ENCODE measurements around the gene KRT84.

Gene KRT84, protein sequence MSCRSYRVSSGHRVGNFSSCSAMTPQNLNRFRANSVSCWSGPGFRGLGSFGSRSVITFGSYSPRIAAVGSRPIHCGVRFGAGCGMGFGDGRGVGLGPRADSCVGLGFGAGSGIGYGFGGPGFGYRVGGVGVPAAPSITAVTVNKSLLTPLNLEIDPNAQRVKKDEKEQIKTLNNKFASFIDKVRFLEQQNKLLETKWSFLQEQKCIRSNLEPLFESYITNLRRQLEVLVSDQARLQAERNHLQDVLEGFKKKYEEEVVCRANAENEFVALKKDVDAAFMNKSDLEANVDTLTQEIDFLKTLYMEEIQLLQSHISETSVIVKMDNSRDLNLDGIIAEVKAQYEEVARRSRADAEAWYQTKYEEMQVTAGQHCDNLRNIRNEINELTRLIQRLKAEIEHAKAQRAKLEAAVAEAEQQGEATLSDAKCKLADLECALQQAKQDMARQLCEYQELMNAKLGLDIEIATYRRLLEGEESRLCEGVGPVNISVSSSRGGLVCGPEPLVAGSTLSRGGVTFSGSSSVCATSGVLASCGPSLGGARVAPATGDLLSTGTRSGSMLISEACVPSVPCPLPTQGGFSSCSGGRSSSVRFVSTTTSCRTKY

DNA sequence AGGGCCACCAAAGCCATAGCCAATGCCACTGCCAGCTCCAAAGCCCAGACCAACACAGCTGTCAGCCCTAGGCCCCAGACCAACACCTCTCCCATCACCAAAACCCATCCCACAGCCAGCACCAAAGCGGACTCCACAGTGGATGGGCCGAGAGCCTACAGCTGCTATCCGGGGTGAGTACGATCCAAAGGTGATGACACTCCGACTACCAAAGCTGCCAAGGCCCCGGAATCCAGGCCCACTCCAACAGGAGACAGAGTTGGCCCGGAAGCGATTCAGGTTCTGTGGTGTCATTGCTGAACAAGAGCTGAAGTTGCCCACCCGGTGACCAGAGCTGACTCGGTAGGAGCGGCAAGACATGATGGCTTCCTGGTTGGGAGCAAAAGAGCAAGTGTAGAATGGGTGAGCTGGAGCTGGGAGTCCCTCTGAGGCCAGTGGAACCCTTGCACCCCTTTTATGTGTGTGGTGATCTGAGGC, at the start of gene KRT84:
KRT84 (minus strand) TSS at position 427 of the 477 bp plus-strand sequence; CDS start at position 360, 67 bp downstream.
- no peak for DNase-seq

DNA sequence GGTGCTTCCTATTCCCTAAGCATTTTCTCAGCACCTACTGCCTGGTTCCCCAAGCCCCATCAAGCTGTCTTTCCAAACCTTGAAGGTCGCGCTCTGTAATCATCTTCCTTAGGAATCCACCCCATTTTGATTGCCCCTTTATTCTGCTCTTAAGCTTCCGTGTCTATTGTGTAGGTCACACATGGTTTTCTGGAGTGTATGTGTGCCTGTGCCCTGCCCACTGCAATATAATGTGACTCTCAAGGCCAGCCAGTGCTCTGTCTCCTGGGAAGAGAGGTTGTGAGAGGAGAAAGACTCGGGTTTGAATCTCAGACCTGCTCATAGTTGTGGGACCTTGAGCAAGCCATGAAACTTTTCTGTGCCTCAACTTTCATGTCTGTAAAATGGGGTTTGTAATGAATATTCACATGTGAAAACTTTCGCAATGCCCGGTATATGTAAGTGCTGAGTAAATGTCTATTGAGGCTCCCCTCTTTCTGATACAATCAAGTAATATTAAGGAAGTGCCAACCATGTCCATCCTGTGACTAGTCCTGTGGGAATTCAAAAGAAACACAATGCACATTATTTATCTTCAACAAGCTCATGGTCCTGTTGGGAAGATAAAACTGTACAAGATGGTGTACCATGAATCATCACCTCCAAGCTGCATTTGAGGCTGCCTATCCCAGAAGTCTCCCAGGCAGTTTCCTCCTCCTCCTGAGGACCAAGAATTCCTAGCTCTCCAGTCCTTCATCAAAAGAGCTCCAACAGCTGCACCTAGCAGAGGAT, 49.5 kb upstream of the KRT84 start:
- DNase-seq = no peak

DNA sequence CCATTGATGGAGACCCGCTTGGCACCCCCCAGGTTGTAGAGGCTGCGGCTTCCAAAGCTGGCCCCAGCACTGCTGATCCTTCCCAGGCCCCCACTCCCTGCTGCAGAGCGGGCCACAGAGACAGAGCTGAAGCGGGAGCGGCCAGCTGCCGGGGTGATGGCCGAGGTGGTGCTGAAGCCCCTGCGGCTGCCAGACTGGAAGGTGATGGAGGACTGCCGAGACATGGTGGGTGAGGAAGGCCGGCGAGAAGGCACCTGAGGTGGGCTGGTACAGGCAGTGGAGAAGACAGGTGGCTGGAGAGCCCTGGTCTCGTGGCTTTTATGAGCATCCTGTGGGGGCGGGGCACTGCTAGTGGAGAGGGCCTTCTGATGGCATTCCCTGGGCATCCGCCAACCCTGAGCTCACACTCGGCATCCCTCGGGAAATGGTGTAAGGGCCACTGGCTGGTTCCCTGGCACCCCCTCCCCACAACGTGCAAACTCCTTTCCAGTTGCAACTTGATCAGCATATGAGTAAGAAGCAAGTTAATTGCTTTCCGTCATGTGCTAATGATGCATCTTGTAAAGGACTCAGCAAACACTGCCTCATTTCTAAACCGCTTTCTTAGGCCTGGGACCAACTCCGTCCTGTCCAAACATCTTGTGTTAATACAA, 48.8 kb upstream of the KRT84 start, which contains the start of gene KRT75:
KRT75 (minus strand) TSS at position 291 of the 653 bp plus-strand sequence; CDS start at position 224, 67 bp downstream.
- no peak for DNase-seq

DNA sequence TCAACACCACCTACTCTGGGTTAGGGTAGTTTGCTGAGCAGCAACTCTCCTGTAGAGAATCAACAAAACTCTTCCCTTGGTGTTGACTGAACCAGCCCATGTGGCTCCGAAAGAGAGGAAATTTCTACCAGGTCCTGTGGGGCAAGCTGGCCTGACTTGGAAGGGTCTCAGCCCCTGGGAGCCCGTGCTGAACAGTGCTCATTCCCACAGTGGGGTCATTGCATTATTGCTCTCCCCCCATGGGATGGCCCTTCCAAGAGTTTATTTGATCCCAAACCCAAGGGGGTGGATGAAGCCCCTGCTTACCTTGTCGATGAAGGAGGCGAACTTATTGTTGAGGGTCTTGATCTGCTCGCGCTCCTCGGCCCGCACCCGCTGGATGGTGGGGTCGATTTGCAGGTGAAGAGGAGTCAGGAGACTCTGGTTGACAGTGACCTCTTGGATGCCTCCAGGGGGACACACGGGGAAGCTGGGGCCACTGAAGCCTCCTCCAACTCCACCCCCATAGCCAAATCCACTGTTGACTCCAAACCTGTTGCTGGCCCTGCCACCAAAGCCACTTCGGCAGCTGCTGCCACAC, 48.1 kb upstream of the KRT84 start:
- DNase-seq = no peak

DNA sequence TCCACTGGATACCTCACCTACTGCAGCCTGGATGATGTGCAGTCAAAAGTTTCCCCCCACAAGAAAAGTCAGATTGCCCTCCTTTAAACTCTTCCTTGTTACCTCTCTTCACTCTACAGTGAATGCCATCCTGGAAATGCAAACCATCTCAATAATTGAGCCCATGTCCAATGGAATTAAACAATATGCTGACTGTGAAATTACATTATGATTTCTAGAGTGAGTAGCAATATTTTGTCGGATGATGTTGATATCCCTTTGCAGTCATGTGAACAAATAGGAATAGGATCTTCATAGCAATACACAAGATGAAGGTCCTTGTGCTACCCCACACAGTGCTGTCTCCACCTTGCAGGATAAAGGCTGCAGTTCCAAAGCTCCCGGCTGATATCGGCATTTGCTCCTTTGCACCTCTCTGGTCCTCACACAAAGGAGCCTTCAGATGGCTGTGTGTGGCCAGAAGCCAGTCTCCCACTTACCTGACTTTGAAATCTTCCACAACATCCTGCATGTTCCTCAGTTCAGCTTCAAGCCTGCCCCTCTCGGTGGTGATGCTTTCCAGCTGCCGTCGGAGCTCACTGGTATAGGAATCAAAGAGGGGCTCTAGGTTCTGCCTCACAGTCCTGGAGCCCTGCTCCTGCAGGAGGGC, 47.2 kb upstream of the KRT84 start:
- DNase-seq = no peak

DNA sequence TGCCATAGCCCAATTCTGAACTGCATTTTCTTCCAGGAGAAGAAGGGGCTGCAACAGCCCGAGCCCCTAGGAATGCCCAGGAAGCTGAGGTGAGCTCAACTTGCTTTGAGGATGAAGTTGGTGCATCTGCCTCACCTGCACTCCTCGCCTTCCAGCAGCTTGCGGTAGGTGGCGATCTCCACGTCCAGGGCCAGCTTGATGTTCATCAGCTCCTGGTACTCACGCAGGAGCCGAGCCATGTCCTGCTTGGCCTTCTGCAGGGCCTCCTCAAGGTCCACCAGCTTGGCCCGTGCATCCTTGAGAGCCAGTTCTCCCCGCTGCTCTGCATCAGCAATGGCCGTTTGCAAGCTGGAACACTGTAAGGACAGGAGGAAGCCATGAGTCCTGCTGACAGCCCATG, 42.7 kb upstream of the KRT84 start:
- no peak for DNase-seq

DNA sequence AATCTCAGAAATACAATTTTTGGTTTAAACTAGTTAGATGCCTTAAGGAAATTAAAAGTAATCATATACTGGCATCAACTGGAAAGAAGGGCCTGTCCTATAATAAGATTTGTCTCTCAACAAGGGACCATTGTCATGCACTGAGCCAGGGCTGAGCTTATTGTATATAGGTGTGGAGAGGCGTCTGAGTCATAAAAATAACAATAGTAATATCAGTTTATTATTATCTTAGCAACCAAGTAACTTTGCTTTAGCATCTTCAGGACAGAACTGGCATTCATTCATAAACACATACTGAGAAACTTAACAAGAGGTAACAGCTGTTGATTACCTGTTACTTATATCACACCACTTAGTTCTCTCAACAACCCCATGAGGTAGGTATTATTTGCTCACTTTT, 41.6 kb upstream of the KRT84 start:
- DNase-seq = no peak

DNA sequence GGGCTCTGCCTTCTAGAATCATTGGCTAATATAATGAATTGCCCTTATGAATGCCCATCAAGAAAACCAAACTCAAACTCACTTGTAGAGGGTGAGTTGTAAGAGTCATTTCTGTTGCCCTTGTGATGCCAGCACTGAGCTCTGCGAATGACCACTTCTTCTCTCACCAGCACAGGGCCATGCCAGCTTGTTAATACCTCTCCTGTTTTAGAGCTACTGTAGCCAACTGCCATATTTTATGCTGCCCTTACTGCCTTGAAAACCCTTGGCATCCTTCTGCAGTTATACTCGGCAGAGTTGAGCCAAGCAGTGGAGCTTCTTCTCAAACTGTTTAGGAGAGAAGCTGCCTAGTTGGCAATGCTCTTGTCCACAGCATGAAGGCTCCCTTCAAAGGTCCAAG, 40.6 kb upstream of the KRT84 start:
- no peak for DNase-seq

DNA sequence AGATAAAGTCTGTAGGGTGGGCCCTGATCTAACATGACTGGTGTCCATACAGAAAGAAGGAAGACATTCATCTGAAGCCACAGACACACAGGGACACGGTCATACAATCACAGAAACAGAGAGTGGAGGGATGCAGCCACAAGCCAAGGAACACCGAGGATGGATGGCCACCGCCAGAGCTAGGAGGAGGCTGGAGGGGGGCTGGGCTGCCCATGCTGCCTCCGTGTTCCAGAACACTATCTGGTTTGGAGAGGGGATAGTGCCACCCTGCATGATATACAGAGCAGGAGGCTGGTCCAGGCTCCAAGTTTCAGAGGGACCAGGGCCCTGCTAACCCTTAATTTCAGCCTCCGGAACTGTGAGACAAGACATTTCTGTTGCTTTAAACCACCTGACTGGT, 40.0 kb upstream of the KRT84 start:
- no peak for DNase-seq

DNA sequence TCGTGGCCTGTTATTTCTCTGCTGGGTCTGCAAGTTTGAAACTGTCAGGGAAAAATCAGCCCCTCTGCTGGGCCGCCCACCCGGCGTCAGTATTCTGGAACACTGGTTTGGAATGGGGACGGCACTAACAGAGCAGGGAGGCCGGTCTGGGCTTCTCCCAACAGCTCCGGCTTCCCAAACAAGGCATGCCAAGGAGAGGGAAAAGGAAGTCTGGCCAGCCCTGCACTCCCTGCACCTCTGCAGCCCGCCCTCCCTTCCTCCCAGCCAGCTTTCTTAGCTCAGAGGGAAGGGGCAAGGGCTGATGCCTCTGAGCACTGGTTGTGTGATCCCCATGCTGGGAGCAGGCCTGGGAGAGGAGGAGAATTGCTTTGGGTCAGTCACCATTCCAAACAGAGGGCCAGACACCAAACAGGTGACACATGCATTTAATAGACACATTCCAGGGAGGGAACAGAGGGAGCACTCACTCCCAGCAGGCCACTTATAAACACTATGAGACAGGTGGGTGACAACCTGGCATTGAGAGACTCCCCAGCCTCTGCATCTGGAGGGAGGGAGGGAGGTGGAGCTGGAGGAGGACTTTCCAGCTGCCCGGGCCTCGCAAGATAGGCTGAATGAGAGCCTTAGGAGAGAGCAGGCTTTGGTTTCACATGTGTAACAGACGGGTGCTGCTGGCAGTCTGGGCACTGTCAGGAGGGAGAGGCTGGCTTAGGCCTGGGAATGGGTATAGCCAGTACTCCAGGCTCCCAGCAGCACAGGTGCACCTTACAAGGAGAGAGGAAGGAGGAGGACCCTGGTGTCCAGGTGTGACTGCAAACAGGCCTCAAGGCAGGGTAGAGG, 38.4 kb upstream of the KRT84 start:
- DNase-seq = no peak

DNA sequence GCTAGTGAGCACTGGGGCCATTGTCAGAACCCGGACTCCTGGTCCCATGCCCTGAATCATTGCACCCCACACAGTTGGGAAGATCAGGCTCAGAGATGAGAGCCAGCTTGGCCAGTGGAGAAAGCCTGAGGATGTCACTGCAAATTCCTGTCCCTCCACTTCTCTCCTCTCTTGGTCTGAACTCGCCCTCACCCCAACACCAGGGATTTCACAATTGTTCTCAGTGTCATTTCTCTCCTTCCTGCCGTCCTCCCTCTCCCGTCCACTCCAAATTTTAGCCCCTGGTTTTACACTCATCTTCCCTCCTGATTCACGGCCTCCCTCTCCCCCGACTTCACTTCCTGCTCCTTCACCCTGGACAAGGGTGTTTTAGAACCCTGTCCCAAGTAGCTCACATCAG, 37.6 kb upstream of the KRT84 start:
- no peak for DNase-seq

DNA sequence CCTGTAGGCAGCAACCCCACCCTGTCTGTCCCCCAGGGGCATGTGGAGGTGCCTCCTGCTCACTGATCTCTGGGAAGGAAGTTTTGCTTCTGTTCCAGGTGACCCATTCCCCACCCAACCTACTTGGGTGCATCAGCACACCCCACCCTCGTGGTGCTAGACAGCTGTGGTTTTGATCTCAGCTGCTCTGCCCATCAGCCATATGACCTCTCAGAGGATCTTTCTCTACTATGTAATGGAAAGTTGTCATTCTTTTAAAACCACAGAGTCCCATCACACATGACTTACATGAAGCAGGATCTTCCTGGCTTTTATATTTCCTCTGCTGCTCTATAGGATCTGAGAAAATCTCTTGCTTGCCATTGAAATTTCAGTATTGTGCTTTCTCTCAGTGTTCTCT, 34.2 kb upstream of the KRT84 start:
- DNase-seq = no peak

DNA sequence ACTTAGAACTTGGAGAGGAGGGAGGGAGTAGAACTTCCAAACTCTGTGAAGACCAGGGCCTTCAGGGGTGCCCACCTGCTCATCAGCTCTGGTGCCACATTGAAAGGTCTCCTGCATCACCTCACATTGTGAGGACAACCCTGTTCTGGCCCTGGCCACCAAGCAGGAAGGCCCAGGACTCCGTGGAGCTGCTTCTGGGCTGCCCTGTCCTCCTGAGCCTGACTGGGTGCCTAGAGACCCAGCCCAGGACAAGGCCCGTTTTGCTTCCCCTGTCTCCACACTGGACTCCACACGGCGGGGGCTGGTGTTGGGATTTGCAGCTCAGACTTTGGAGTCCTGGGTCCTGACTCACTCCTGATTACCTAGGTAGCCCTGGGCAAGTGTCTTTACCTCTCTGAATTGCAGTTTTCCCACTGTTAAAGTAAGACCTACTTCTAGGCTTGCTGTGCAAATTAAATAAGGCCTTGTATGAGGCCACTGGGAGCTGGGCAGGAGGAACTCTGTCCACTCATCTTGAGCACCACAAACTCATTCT, 33.2 kb upstream of the KRT84 start:
- DNase-seq = no peak

DNA sequence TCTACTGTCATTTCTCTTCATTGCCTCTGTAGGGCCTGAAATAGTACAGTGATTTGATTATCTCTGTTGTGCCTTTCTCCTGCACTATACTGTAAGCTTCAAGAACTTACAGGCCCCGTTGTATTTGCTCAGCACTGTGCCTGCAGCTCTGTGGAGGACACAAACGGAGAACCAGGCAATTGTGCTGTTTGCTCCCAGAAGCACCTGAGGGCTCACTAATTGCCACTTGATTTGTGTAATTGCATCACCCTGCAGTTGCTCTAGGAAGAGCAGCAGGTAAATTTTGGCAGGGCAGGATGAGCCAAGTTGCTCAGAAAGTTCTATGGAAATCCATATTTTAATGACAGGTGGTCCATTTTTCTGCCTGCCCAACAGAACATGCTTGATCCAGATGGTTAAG, 32.3 kb upstream of the KRT84 start:
- DNase-seq = no peak

DNA sequence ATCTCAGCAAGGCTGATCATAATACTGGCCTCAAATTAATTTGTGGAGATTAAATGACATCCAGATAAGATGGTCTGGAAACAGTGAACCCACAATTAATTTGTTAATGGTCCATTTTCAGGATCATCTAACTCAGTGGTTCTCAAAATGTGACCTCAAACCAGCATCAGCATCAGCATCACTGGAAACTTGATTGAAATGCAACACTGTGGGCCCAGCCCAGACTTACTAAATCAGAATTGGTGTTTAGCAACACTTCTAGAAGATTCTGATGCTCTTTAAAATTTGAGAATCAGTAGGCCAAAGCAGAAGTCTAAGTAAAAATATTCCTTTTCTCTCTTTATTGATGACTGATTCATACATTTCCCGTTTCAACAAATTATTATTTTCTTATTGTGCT, 31.3 kb upstream of the KRT84 start:
- DNase-seq = no peak

DNA sequence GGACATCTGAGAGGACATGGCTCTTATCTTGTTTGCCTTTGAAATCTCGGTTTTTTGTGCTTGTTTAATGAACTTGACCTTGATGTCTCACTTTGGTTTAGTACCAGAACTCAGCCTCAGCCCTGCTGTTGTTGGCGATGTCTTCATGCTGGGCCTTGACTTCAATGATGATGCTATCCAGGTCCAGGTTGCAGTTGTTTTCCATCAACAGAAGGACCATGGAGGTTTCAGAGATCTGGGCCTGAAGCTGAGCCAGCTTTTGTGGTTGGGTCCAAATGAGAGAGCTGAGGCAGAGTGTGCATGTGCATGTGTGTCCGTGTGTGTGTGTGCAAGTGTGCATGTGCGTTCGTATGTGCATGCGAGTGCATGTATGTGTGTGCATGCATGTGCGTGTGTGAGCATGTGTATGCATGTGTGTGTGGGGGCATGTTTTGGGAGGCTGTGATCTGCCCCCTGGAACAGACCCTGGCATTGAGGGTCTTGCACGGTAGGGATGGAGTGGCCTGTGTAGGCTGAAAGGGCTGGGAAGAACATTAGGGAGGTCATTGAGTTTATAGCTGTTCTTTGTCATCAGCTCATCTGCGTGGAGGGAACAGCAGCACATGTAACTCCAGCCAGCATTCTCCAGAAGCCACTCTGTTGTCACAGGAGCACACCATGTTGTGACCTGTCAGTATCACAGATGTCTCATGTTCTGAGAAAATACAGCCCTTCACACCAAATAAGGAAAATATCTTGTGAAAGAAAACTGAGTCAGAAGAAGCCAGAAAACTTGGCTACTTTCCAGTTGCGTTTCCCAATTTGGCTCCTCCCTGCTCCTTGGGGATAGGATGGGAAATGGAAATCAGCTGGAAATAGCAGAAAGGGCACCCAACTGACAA, 30.7 kb upstream of the KRT84 start:
- DNase-seq = no peak

DNA sequence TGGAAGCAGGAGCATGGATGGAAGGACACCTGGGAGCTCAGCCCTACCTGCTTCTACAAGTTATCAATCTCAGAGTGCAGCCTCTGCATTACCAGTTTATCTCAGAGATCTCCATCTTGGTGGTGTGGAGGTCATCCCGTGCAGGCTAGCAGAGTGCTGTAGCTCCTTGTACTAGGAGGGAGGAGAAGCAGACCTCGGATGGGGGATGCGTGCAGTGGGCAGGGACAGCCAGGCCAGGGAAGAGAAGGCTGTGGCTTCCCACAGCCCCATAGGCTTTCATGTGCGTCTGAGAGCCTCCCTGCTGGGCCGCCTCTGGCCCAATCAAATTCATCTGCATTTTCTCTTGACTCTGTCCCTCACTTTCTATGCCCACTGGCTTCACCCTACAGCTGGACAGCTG, 29.5 kb upstream of the KRT84 start:
- no peak for DNase-seq

DNA sequence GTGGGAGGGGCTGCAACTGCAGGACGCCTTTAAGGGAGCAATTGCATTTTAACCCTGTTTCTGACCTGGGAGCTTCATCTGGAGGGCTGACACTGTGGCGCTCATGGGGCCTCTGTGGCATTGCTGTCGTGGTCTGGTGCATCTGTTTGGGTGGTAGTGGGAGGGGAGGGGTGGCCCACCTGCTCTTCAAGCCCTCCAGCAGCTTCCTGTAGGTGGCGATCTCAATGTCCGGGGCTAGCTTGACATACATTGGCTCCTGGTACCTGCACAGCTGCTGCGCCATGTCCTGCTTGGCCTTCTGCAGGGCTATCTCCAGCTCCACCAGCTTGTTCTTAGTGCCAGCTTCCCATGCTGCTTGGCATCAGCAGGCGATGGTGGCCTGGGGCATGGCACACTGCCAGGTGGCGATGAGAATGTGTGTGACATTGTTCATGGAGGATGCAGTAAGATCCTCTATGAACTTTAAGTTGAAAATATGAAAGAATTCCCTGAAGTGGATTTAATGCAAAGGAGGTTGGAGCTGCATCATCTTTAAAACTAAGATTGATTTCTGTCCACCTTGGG, 28.4 kb upstream of the KRT84 start:
- DNase-seq = no peak

DNA sequence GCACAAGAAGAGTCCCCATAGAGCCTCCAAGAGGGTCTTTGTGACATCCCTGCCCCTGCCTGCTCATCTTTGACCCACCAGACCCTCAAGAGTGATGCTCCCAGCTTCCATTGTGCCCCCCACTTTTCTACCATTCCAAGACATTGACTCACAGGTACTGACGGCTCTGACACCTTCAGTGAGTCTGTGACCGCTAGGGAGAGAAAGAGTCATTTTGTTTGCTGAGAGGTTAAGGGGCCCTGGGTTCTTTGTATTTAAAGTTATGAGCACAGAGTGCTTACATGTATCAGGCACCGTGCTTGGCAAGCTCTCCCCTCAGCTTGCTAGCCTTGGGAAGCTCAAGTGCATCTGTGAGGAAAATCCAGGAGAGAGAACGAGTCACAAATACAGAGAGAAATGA, 27.8 kb upstream of the KRT84 start:
- no peak for DNase-seq

DNA sequence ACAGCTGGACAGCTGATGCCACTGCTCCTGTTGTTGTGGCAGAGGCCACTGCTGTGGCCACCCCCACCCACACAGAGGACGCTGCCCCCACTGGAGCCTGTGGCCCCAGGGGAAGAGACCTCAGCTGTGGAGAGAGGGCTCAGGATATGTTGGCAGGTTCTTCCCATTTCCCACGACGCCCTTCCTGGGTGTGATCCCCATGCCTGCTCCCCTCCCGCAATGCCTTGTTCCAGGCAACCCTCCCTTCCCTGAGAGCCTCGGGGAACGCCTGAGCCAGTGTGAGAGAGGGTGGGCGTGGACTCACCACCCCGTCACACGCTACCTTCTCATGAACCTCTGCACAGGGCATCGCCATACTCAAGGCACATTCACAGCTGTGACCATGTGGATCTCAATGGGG, 26.4 kb upstream of the KRT84 start:
- DNase-seq = no peak
